Lower leg skin (tissue), 4 donors: ENCODE measurements around the gene AP5B1. TPM values are rescaled to one million over a fixed set of nuclear protein-coding genes. Genes with fewer than 3 reads are reported as not detected.

ENCODE experiments used
- DNase-seq, 2 donors: peaks; one replicate each; pipeline ENCODE4 v3.0.0-alpha.2; 2019; ENCODE audit warnings: low spot score in 2 of 2
- H3K4me3 ChIP-seq: fragments of 200-600 bp; sonication (generic); 2 replicates; pipeline ENCODE4 v1.5.1; 2017; ENCODE audit warnings: mild to moderate bottlenecking, low read depth; ENCODE audit not compliant: poor library complexity, severe bottlenecking
- POLR2A ChIP-seq, 2 donors: fragments of 450-650 bp; IDR thresholded peaks; one replicate each; pipeline ENCODE4 v1.6.1; 2016 to 2017; ENCODE audit warnings: antibody characterized with exemption in 2 of 2, mild to moderate bottlenecking in 1 of 2, moderate library complexity in 1 of 2
- WGBS, 2 donors: methylation state at CpG; one replicate each; pipeline ENCODE4 v1.1.5; 2018; 5-methylcytosine and 5-hydroxymethylcytosine counted together
- intact Hi-C: fragments of 100-400 bp; cut with DNase I; formaldehyde crosslinking; loops from one replicate; pipeline ENCODE4 v1.15.0; 2023; ENCODE audit warnings: low total_unique reads
- total RNA-seq, 4 donors: library from RNA; depleted of rRNA; stranded (reverse); fragments of >200 nt; gene quantifications; one replicate each; pipeline ENCODE4 v1.1.0, GENCODE V29; 2016
- TF ChIP-seq, protein P1 (sequence below), 3 donors: fragments of 450-650 bp; IDR thresholded peaks; one replicate each; pipeline ENCODE4 v1.5.1; 2016; ENCODE audit warnings: antibody characterized with exemption in 3 of 3, mild to moderate bottlenecking in 3 of 3, moderate library complexity in 2 of 3

AP5B1 gene
- total RNA-seq, 4 donors from 2014 or later: 32.2 to 44.3 (median 39.7) TPM

DNA sequence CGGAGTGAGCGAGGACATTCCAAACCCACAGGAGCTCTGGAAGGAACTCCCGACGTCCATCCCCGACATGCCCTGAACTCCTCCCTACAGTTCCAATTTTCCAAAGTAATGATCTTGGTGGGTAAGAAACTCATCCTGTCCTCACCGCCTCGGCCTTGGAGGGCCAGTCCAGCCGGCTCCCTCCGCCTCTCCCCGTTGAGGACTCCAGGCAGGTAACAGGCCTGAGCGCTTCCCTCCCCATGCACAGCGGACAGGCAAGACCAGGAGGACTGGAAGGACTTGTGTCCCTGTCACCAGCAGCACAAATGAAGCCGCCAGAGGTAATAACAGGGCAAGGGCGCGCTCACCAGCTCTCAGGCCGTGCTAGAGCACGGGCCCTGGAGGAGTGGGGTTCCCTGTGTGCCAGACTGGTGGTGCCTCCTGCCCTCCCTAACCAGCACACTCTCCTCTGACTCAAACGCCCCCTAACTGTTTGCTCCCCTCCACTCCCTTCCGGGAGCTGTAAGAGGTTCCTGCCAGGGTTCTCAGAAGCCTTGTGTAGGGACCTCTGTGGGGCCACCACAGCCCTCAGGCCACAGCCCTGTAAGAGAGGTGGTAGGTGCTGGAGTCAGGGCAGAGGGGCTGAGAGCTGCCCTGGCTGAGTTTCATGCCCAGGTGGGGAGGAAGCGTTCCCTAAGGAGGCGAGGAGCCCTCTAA lies 23.2 kb upstream of the AP5B1 start:
- no peak for DNase-seq
- no peak for TF ChIP-seq POLR2A (IDR thresholded peaks at IDR 0.05)
- TF ChIP-seq, protein P1, sequence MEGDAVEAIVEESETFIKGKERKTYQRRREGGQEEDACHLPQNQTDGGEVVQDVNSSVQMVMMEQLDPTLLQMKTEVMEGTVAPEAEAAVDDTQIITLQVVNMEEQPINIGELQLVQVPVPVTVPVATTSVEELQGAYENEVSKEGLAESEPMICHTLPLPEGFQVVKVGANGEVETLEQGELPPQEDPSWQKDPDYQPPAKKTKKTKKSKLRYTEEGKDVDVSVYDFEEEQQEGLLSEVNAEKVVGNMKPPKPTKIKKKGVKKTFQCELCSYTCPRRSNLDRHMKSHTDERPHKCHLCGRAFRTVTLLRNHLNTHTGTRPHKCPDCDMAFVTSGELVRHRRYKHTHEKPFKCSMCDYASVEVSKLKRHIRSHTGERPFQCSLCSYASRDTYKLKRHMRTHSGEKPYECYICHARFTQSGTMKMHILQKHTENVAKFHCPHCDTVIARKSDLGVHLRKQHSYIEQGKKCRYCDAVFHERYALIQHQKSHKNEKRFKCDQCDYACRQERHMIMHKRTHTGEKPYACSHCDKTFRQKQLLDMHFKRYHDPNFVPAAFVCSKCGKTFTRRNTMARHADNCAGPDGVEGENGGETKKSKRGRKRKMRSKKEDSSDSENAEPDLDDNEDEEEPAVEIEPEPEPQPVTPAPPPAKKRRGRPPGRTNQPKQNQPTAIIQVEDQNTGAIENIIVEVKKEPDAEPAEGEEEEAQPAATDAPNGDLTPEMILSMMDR (IDR thresholded peaks at IDR 0.05): no peak
- intact Hi-C loops: no loop called here
- 57% methylated on average over 15 to 19 of the region's 21 CpGs for WGBS, 2 donors
- no peak overlapping the region for H3K4me3 ChIP-seq

DNA sequence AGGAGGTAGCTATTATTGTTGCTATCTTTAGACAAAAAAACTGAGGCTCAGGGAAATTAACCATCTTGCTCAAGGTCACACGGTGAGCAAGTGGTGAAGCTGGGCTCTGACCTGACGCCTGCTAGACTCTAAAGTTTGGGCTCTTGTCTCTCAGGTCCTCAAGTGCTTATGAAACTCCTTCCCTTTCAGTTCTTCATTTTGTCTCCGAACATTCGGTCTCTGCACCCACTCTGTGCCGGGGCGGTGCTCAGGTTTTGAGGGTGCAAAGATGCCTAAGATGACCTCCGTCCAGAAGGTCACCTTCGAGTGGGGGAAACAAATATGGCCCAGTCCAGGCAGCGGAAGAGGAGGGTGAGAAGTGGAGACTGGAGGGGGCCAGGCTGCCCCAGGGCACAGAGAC lies 22.1 kb upstream of the AP5B1 start:
- 85 to 87% methylated on average over 9 of the region's 9 CpGs for WGBS, 2 donors
- TF ChIP-seq, protein P1 (IDR thresholded peaks at IDR 0.05): no peak
- no peak for TF ChIP-seq POLR2A (IDR thresholded peaks at IDR 0.05)
- intact Hi-C loops: no loop called here
- no peak for DNase-seq
- H3K4me3 ChIP-seq: no peak overlapping the region

GRCh38 chr11:65801153-65801987 lies 20.6 kb upstream of the AP5B1 start:
- DNase-seq: no peak
- no peak overlapping the region for H3K4me3 ChIP-seq
- intact Hi-C loops: no loop called here
- WGBS, 2 donors: 77 to 83% methylated on average over 18 of the region's 18 CpGs
- TF ChIP-seq, protein P1 (IDR thresholded peaks at IDR 0.05): no peak
- TF ChIP-seq POLR2A (IDR thresholded peaks at IDR 0.05): no peak

- intact Hi-C loops: no loop called here
- no peak for DNase-seq
- 88 to 90% methylated on average over 8 of the region's 8 CpGs for WGBS, 2 donors
- H3K4me3 ChIP-seq: no peak overlapping the region
- TF ChIP-seq POLR2A (IDR thresholded peaks at IDR 0.05): no peak
- TF ChIP-seq, protein P1 (IDR thresholded peaks at IDR 0.05): no peak
These were observed 18.1 kb upstream of the AP5B1 start for GRCh38 chr11:65798882-65799281.

DNA sequence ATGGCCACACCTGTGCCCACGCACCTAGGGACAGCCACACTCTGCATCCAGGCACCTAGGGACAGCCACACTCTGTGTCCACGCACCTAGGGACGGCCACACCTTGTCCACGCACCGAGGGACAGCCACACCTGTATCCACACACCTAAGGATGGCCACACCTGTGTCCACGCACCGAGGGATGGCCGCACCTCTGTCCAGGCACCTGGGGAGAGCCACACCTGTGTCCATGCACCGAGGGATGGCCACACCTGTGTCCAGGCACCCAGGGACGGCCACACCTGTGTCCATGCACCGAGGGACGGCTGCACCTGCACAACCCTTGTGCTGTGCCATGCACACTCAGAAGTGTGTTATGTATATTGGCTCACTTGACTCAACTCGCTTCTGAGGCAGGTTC lies 16.9 kb upstream of the AP5B1 start:
- 75 to 83% methylated on average over 9 to 10 of the region's 13 CpGs for WGBS, 2 donors
- intact Hi-C loops: no loop called here
- TF ChIP-seq POLR2A (IDR thresholded peaks at IDR 0.05): no peak
- TF ChIP-seq, protein P1 (IDR thresholded peaks at IDR 0.05): no peak
- no peak overlapping the region for H3K4me3 ChIP-seq
- no peak for DNase-seq
